PFSK-1 (cell line): ENCODE data around the gene ANKRD6.

ENCODE experiments used
- FOXP2 ChIP-seq: optimal IDR thresholded peaks from 2 replicates; pipeline ENCODE3; 2011; ENCODE audit warnings: borderline replicate concordance, control low read depth, inconsistent platforms; ENCODE audit not compliant: insufficient read depth; ENCODE audit errors: extremely low read length, extremely low read depth
- POLR2AphosphoS5 ChIP-seq: IDR thresholded peaks from 2 replicates; pipeline ENCODE4 v1.6.1; 2012; ENCODE audit warnings: low read depth, mild to moderate bottlenecking, control low read depth, low read length, moderate library complexity
- REST ChIP-seq, 2 experiments: IDR thresholded peaks; 2 replicates each; pipeline versions ENCODE4 v1.6.1 to v1.8.0; 2011 to 2012; ENCODE audit warnings: low read depth in 2 of 2, low read length in 2 of 2, control low read depth in 1 of 2, inconsistent platforms in 1 of 2, mild to moderate bottlenecking in 1 of 2, moderate library complexity in 1 of 2; ENCODE audit not compliant: insufficient read depth in 1 of 2
- SIN3A ChIP-seq: IDR thresholded peaks from 2 replicates; pipeline ENCODE4 v1.6.1; 2012; ENCODE audit warnings: mild to moderate bottlenecking, low read length, moderate library complexity, borderline replicate concordance; ENCODE audit not compliant: insufficient read depth
- TAF1 ChIP-seq: IDR thresholded peaks from 2 replicates; pipeline ENCODE4 v1.6.1; 2012; ENCODE audit warnings: low read length, control low read depth, borderline replicate concordance; ENCODE audit not compliant: insufficient read depth

The ANKRD6 gene

DNA sequence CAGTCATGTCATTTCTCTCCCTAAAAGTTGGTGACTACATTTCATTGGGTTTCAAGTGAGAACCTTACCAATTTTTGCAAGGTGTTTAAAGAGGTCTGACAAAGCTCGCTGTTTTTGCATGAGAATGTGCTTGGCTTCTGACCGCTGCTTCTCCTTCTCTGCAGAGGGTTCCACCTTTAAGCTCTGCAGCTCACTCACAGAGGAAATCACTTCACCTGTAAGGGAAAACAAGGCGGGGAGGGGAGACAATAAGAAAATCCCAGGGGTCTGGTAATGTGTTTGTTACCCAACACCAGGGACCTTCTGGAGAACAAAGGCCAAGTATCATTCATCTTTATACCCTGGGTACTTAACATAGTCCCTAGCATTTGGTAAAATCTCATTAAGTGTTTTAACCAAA lies 245.6 kb downstream of the ANKRD6 start:
- no peak for TF ChIP-seq POLR2AphosphoS5
- no peak for TF ChIP-seq REST (IDR thresholded peaks at IDR 0.05; ENCODE audit: insufficient read depth in 1 of 2, low read depth in 2 of 2, low read length in 2 of 2)
- no peak for TF ChIP-seq FOXP2
- TF ChIP-seq SIN3A: no peak

GRCh38 chr6:89679215-89680120 lies 246.5 kb downstream of the ANKRD6 start:
- TF ChIP-seq TAF1 (no peak), POLR2AphosphoS5 (no peak), FOXP2 (no peak), SIN3A (no peak), REST (IDR thresholded peaks at IDR 0.05; ENCODE audit: insufficient read depth in 1 of 2, low read depth in 2 of 2, low read length in 2 of 2) (no peak)

GRCh38 chr6:89680150-89680549 lies 247.2 kb downstream of the ANKRD6 start:
- TF ChIP-seq TAF1: no peak
- no peak for TF ChIP-seq SIN3A
- no peak for TF ChIP-seq FOXP2
- TF ChIP-seq POLR2AphosphoS5: no peak
- no peak for TF ChIP-seq REST (IDR thresholded peaks at IDR 0.05; ENCODE audit: insufficient read depth in 1 of 2, low read depth in 2 of 2, low read length in 2 of 2)

DNA sequence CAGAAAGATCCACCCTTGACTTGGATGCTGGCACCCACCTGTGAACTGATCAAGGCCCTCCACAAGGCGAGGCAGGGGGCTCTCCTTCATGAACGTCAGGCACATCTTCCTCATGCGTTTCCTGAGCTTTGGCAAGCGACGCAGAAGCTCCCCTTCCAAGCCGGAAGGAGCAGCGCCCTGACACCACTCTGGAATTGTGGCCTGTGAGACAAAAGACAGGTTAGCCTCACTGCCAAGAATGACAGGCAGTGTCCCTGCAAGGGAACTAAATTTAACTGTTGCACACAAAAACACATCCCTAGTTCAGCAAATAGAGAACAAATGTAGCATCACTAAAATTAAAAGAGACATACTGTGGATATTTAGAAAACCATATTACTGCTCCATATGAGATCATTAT lies 247.6 kb downstream of the ANKRD6 start:
- TF ChIP-seq REST (IDR thresholded peaks at IDR 0.05; ENCODE audit: insufficient read depth in 1 of 2, low read depth in 2 of 2, low read length in 2 of 2) (no peak), TAF1 (no peak), POLR2AphosphoS5 (no peak)
